GM18867 (cell line): ENCODE data around the gene ARMC3.
A peak's percentile ranks its signal among the peaks of the same experiment; 100 is the strongest.

Experiments
- ATAC-seq: cut with Tn5 transposase; IDR thresholded peaks from one replicate; pipeline ENCODE4 v1.9.1; 2021; ENCODE audit warnings: mild to moderate bottlenecking, moderate library complexity; ENCODE audit not compliant: unreplicated experiment

Gene ARMC3

DNA sequence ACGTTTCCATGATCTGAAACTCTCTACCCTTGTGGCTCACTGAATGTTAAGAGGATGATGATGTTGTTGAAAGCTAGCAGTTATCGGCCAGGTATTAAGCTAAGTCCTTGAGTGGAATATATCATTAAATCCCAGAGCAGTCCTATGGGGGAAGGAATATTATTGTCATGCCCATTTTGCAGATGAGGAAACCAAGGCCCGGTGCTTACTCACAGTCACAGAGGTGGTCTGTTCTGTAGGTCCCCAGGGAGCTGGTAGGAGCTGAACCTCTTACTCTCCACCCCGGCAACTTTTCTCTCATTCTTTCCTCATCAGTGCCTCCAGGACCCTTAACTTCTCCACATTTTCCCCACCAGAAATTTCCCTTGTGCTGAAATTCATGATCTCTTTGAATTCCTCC, 62.6 kb downstream of the ARMC3 start:
- ATAC-seq: no peak

- no peak for ATAC-seq
Observed at GRCh38 chr10:22992075-22992474, 64.2 kb downstream of the ARMC3 start.

GRCh38 chr10:22992621-22993020, 64.8 kb downstream of the ARMC3 start:
- no peak for ATAC-seq

DNA sequence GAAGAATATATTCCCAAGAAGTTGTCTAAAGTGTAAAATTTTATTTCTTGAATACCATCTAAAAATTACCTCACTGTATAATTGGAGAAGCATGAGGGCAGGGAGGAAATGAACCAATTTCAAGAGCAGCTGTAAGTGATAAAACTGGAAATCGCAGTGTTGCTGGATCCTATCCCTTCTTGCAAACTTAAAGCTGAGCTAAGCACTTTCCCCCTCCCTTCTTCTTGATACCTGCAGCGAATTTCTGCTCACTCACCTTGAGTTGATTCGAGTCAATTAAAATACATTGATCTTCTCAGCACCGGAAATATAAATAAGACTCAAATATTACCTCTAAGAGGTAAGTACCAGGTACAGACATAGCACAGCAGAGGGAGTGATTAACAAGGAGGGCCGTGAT, 65.5 kb downstream of the ARMC3 start:
- no peak for ATAC-seq

DNA sequence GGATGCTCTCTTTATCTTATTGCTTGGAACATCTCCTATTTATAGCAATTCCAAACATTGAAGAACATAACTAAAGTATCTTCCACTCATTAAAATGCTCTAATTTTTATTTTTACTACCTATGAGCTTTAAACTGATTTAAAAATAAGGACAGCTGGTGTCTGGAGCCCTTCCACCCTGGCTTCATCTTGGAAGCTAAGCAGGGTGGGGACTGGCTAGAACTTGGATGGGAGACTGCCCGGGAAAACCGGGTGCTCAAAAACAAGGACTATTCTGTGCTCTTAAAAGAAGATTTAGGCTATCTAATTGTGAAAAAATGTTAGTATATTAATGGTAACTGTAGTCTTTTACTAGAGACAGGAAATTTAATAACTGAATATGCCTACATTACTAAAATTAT, 69.2 kb downstream of the ARMC3 start:
- ATAC-seq: no peak

DNA sequence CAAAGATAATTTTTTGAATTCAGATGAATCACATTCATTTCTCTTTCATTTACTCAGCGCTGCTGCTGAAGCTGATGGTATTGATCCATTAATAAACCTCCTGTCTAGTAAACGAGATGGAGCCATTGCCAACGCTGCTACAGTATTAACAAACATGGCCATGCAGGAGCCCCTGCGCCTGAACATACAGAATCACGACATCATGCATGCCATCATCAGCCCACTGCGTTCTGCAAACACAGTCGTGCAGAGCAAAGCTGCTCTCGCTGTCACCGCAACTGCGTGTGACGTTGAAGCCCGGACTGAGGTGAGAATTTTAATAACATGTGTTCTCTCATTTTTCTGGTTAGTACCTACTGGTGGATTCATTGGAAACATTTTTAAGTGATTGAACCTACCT, 70.2 kb downstream of the ARMC3 start:
- no peak for ATAC-seq

DNA sequence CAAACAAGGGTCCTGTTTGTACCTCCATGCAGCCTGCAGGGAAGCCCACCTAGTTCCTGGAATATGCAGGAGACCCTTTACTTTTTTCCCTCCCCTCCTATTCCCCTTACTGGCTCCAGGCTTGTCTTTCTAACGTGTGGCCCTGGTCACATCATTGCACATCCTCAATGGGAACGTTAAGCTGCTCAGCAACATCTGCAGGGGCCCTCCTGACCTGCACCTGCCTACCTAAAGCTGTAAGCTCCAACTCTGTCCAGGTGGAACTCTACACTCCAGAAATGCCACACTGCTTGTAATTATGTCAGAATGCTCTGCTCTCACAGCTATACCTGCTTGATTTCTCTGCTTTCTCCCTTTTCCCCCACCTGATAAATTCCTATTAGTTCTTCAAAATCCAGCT, 72.1 kb downstream of the ARMC3 start:
- ATAC-seq: no peak

- ATAC-seq: no peak
Observed at GRCh38 chr10:23001901-23002516, 74.2 kb downstream of the ARMC3 start.

- no peak for ATAC-seq
Observed at GRCh38 chr10:23005150-23005549, 77.3 kb downstream of the ARMC3 start.

GRCh38 chr10:23013581-23014335, 85.9 kb downstream of the ARMC3 start:
- ATAC-seq: no peak

DNA sequence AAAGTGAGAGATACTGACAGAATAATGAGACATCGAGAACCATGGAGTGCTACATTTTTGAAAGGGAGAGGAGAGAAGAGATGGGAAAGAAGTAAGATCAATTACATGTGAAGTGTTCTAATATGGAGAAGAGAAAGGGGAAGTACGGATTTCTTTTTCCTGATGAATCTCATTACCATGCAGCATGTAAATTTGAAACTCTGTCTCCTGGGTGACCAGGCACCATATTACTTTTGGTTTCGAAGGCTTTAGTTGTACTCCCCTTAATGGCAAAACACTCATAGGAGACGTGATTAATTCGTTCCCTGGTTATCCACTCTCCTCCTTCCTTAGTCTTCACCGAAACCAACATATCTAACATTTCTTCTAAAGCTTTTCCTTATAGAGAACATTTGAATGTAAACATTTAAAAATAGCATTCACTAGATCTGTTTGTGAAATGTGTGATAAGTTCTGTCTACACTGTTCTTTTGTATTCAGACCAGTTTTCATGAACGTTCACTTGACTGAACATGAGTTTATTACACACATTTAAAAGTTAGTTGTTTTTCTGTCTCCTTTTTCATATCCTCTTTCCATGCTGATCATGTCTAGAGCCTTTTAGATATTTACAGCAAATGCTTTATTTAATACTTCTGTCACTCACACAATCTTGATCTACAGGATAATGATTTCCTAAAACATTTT, 87.3 kb downstream of the ARMC3 start:
- peak; percentile 98 for ATAC-seq

DNA sequence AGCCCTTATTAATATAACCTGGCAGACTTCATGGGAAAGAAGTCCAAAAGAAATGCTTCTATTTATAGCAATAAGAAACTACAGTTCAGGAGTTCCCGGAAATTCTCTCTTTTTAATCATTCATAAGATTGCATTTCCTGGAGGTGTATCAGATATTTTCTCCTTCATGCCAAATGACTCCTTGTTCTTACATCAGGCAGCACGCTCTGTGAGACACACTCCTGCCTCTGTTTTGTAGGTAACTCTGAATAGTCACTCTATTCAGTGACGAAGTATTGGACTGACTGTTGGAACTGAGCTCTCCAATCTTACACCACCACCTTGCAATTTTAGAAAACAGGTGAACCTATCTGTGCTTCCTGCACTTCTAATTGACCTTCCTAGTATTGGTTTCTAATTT, 88.8 kb downstream of the ARMC3 start:
- no peak for ATAC-seq

DNA sequence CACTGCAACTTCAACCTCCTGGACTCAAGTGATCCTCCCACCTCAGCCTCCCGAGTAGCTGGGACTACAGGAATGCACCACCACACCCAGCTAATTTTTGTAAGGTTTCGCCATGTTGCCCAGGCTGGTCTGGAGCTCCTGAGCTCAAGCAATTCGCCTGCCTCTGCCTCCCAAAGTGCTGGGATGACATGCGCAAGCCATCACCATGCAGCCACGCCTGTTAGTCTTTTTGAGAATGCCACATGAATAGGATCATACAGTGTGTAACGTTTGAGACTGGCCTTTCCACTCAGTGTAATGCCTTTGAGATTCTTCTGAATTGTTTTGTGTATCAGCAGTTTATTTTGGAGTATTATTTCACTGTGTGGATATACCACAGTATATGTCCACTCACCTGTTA, 91.8 kb downstream of the ARMC3 start:
- no peak for ATAC-seq

GRCh38 chr10:23021430-23021829, 93.6 kb downstream of the ARMC3 start:
- ATAC-seq: no peak

GRCh38 chr10:23024002-23024401, 96.1 kb downstream of the ARMC3 start:
- ATAC-seq: no peak

DNA sequence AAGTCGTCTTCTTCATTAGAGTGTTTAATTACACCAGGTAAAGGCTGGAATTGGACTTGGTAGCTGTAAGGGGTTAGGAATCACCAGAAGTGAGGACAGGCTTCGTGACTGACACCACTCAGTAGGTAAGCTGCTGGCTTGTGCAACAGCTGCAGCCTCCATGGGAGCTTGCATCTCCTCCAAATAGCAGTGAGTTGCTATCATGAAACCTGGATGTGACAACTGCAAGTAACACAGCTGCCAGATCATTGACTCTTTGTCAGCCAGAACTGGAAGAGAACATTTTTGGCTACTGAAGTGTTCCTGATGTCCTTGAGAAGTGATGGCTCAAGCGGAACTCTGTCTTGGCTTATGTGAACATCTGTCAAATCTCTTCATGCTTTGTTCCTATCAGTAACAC, 103.5 kb downstream of the ARMC3 start:
- ATAC-seq: no peak

GRCh38 chr10:23034790-23035189, 106.9 kb downstream of the ARMC3 start:
- no peak for ATAC-seq

GRCh38 chr10:23035569-23035968, 107.7 kb downstream of the ARMC3 start:
- ATAC-seq: no peak

GRCh38 chr10:23037152-23037551, 109.3 kb downstream of the ARMC3 start:
- no peak for ATAC-seq

DNA sequence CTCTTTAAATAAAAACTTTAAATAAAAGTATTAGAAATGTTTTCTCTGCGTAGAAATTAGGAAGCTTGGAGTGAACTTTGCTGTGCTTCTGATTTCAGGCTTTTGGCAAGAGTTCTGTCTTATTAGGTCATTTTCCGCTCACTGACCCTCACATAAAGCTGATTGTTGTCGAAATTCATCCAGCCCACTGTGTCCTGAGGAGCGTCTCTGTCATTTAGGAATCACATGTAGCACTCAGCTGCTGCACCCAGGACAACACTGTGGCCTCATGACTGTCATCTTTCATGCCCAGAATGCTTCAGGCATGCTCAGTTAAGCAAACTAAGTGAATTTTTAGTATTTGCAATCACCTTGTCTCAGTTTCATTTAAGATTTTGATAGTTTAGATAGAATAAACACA, 109.7 kb downstream of the ARMC3 start:
- no peak for ATAC-seq

GRCh38 chr10:23038172-23038571, 110.3 kb downstream of the ARMC3 start:
- ATAC-seq: no peak

GRCh38 chr10:23040002-23040401, 112.1 kb downstream of the ARMC3 start:
- no peak for ATAC-seq
